AG09319 (cell line): ENCODE measurements around the gene EFNB2.

Source experiments
- DNase-seq: peaks from one replicate; pipeline ENCODE4 v3.0.0-alpha.2; 2010; ENCODE audit warnings: low read depth; ENCODE audit errors: extremely low read depth
- TF ChIP-seq, protein P1 (sequence below): IDR thresholded peaks from 2 replicates; pipeline ENCODE4 v1.5.1; 2011; ENCODE audit warnings: low read depth, mild to moderate bottlenecking, inconsistent platforms, low read length, moderate library complexity

The EFNB2 gene

DNA sequence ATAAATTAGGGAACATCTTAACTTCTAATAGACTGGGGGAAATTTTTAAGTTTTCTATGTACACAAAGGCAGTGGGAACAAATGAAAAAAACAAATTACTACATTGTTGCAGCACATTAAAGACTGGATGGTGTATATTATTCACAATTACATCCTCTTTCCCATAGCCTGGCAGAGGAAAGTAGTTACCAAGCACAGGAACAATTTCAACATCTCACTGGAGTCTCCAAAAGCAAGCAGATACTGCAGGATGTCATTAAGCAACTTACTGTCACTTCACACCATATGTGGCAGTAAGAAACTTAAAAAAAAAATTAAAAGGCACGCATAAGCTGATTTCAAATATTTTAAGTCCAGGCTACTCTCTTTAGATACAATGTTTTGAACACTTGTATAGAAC lies 6.4 kb upstream of the EFNB2 start:
- no peak for DNase-seq
- TF ChIP-seq, protein P1, sequence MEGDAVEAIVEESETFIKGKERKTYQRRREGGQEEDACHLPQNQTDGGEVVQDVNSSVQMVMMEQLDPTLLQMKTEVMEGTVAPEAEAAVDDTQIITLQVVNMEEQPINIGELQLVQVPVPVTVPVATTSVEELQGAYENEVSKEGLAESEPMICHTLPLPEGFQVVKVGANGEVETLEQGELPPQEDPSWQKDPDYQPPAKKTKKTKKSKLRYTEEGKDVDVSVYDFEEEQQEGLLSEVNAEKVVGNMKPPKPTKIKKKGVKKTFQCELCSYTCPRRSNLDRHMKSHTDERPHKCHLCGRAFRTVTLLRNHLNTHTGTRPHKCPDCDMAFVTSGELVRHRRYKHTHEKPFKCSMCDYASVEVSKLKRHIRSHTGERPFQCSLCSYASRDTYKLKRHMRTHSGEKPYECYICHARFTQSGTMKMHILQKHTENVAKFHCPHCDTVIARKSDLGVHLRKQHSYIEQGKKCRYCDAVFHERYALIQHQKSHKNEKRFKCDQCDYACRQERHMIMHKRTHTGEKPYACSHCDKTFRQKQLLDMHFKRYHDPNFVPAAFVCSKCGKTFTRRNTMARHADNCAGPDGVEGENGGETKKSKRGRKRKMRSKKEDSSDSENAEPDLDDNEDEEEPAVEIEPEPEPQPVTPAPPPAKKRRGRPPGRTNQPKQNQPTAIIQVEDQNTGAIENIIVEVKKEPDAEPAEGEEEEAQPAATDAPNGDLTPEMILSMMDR: no peak

DNA sequence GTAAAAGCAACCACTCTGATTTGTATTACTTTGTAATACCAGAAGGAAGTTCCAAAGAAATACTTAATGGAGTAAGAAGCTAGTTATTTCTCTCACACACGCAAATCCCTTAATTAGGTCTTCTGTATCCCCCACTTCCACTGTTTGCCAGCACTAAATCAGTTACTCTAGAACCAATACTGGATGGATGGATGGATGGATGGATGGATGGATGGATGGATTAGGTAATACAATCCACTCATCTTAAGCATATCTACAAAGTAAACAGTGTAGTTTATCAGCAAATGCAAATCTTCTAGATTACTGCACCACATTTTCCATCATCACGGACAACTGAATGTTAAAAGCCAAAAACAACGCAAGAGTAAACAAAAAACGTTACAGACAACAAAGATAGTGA lies 5.2 kb upstream of the EFNB2 start:
- no peak for DNase-seq
- TF ChIP-seq, protein P1: no peak

DNA sequence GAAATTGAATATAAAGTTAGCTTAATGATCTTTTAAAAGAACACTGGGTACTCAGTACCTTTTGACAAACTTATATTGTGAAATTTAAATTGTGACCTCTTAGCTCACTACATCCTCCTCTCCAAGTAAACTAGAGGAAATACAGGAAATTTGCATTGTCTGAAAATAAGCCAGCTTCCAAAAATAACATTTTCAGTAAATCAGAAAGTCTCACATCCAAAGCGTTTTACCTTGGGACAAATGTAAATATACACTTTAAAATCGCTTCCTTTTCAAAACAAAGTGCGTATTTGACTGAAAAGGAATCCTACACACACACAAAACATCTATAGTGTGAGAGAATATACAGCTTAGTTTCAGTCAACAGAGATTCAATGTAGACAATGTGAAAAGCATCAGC lies 2.1 kb upstream of the EFNB2 start:
- no peak for DNase-seq
- TF ChIP-seq, protein P1: no peak

DNA sequence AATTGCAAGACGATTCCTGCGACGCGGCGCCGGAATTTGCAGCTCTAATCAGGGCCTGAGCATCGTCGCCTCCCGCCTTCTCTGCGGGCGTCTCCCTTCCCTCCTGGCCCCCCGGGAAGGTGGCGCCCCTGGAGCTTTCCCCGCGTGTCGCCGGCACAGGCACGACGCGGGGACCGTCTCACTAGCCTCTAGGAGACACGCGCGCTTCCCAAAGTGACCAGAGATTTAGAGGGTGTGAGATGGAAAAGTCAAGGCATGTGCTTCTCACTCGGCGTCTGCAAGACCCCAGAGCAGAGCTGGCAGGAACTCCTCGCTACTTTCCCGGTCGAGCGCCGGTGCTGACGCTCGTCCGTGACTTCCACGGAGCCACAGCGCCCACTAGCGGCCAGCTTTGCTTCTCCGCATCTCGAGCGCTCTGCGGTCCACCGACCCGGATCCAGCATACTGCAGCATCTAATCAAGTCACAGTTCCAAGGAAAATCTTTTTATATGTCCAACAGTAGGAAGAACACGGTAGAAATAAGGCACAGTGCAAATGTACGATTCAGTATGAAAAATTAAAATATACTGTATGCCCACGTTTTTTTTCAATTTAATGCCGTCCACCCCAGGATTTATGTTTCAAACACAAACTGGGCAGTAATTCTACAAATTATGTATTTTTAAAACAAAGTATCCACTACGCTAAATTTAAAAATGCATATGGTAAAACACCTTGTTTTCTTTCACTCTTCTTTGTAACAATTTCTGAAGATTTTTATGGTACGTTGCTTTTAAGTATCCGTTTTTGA lies 977 bp upstream of the EFNB2 start:
- TF ChIP-seq, protein P1: peak; percentile 100
- DNase-seq: peak; percentile 35

DNA sequence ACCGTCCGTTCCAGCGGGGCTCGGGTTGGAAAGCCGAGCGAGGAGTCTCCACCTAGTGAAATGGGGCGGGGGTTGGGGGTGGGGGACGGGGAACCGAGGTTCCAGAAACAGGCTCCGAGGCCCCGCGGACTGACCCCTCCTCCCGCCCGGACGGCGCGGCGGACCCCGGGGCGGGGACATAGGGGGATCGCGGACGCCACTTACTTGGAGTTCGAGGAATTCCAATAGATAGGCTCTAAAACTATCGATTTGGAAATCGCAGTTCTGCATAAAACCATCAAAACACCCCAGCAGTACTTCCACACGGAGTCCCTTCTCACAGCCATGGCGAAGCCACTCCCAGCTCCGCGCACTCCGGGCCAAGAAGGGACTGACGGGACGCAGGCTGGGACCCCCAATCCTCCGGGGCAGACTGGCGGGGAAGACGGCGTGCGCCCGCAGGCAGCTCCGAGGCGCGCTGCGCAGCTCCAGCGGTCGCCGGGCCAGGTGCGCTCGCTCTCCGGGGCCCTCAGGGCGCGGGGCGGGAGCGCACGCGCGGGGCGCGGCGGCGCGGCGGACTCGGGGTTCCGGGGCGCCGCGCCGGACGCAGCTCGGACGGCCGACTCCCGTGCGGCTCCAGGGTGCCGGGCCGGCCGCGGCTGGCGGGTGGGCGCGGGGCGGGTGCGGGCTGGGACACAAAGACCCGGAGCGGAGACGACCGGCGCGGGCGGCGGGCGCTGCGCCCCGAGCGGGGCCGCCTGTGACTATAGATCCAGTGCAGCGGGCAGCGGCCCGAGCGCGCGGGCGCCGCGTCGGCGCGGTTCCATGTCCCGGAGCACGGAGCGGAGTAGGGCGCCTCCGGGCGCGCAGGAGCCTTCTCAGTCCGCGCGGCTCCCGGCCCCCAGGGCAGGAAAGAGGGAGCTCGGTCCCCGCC lies 567 bp downstream of the EFNB2 start:
- no peak for DNase-seq
- TF ChIP-seq, protein P1: no peak

DNA sequence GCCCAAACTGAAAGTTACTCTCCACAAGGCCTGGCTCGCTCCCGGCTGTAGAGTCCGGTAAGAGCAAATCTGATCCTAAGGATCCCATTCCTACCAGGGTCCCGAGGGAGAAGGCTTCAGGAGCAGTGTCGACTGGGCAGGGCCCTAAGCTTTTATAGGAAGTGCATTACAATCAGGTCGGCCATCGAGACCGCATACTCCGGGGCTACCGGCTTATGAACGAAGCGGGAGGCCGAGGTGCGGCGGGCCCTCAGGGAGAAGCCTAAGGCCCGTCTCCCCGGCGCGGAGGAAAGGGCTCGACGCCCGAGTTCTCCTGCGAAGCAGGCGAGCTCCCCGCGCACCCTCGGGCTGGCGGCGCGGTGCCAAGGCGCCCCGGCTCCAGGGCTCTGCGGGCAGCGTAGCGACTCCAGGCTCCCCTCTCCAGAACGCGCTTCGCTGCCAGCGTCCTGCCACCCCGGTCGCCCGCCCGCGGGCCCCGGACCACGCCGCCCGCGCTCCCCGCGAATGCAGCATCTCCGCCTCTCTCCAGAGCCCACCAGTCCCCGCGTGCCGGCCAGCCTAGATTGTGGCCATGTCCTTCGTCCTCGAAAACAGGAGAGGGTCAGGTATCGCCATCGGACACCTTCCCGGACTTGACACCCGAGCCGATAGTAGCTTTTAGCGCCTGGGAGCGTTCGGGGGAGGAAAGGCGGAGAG lies 1.4 kb downstream of the EFNB2 start:
- TF ChIP-seq, protein P1: no peak; the same call in 1 of the 2 replicates
- no peak for DNase-seq
